HG03571 (cell line): ENCODE results near the gene DIDO1.
"Not testable (repeated sequence)": the region's sequence is repeated elsewhere in the genome, so short reads cannot be mapped to it uniquely, and the experiment has no call there.

Source experiments
- ATAC-seq: cut with Tn5 transposase; IDR thresholded peaks from one replicate; pipeline ENCODE4 v1.9.1; 2021; ENCODE audit not compliant: unreplicated experiment

DIDO1 gene

GRCh38 chr20:62858058-62858830 lies 68.1 kb downstream of the DIDO1 start:
- no peak for ATAC-seq

DNA sequence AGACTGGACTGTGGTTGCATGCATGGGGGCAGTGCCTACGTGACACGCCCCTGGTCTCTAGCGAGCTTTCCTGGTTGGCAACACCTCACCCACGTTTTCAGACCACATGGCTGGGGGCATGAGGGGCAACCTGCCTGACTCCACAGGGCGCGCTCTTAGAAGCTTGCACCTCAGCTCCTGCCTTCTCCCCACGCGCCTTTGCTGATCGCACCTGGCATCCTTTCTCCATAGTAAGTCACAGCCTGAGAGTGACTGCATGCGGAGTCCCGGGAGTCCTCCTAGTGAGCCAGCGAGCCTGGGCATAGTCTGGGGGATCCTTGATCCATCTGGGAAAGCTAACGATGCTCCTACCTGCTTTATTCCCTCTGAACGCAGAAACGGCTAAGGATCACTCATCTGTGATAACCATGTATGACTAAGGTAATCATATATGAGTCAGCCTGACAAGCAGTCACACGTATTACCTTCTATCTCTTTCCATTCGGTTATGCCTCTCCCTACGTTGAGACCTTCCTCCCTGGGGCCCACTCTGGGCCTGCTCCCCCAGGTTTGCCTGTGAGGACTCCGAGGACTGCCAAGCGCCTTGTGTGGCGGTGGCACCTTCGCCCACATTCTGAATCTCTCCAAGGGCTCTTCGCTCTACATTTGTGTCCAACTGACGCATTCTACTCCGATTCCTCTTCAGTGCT lies 69.2 kb downstream of the DIDO1 start:
- ATAC-seq: no peak

DNA sequence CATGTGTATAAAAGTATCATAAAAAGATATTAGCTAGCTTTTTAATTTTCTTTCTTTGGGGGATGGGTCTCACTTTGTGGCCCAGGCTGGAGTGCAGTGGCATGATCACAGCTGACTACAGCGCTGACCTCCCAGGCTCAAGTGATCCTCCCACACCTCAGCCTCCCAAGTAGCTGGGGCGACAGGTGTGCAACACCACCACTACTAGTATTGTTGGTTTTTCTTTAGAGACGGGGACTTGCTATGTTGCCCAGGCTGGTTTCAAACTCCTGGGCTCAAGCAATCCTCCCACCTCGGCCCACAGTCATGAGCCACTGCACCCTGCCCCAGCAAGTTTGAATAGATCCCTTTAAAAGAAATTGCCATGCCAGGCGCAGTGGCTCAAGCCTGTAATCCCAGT lies 71.2 kb downstream of the DIDO1 start:
- ATAC-seq: no peak

- ATAC-seq: no peak
Measured at GRCh38 chr20:62854121-62854520, 72.2 kb downstream of the DIDO1 start.

DNA sequence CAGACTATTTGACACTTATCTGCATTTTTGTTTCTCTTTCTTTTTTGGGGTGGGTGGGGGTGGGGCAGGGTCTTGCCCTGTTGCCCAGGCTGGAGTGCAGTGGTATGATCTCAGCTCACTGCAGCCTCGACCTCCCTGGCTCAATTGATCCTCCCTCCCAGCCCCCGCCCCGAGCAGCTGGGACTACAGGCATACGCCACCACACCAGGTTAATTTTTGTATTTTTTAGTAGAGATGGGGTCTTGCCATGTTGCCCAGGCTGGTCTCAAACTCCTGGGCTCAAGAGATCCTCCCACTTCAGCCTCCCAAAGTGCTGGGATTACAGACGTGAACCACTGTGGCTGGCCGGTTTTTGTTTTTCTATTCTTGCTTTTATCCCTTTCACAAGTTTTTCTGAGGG lies 73.0 kb downstream of the DIDO1 start:
- ATAC-seq: not testable (repeated sequence)

DNA sequence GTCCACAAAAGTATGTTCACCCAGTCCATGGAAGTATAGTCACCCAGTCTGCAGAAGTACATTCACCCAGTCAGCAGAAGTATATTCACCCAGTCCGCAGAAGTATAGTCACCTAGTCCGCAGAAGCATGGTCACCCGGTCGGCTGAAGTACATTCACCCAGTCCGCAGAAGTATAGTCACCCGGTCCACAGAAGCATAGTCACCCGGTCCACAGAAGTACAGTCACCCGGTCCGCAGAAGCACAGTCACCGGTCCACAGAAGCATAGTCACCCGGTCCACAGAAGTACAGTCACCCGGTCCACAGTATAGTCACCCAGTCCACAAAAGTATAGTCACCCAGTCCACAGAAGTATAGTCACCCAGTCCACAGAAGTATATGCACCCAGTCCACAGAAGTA lies 73.5 kb downstream of the DIDO1 start:
- no peak for ATAC-seq

DNA sequence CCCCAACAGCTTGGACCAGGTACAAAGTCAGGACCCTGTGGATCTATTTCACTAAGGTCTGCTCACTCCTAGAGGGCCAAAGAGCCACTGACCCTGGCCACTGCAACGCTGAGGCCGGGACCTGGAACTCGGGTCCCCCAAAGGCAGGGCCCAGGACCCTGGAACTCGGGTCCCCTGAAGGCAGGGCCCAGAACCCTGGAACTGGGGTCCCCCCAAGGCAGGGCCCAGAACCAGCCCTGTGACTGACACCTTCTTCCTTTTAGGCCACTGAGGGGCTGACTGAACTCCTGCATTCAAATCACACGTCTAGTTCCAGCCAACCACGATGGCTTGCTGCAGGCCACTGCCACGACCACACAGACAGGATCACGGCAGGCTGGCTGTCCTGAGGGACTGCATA lies 74.1 kb downstream of the DIDO1 start:
- no peak for ATAC-seq

DNA sequence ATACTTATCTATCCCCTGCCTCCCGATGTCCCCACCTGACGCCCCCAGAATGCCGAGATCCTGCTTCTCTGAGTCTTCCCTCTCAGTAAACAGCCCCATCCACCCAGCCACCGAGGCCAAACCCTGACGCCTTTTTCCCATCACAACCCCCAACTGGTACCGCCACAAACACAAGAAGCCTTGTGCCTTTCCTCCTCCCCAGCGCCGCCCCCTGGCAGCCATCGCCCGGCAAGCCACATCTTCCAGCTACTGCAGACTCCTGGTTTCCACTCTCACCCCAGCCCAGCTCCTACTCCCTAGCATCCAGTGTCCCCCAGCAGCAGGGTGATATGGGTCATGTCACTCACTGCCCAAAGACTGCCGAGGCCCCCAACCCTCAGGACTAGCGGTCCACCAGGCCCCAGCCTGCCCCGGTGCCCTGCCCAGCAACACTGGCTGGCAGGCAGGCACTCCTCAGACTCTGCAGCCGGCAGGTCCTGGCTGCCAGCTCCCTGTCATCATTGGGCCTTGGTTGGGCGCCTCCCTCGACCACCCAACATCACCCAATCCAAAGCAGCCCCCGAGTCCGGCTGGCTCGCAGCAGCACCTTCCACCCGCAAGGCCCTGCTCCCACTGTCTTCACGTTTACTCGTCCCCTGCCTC lies 75.9 kb downstream of the DIDO1 start:
- no peak for ATAC-seq

- no peak for ATAC-seq
Measured at GRCh38 chr20:62849431-62849830, 76.9 kb downstream of the DIDO1 start.

GRCh38 chr20:62848917-62849316 lies 77.4 kb downstream of the DIDO1 start:
- ATAC-seq: not testable (repeated sequence)

DNA sequence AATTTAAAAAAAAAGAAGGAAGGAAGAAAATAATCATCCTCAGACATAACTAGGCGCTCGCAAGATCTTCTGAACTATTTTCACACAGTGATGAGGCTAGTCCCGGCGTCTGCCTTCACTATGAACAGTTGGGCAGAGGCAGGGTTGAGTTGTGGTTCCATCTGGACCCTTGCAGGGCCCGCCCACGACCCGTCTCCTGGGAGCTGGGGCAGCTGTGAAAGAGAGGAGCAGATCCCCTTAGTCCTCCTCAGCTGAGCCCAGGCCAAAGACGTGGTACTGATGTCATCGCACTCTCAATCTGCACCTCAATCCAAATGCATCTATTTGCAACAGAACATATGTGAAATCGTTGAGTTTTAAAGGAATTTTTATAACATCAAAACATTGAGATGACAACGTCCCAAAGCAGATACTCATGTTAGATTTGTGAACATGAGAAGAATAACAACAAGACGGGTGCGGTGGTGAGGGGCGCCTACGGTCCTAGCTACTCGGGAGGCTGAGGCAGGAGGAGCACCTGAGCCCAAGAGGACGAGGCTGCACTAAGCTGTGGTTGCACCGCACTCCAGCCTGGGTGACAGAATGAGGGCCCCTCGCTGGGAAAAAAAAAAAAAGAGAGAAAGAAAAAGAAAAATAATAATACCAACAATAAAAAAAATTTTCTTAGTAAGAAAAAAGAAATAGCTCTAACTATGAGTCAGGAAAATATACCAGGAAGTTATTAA lies 80.0 kb downstream of the DIDO1 start:
- ATAC-seq: no peak

DNA sequence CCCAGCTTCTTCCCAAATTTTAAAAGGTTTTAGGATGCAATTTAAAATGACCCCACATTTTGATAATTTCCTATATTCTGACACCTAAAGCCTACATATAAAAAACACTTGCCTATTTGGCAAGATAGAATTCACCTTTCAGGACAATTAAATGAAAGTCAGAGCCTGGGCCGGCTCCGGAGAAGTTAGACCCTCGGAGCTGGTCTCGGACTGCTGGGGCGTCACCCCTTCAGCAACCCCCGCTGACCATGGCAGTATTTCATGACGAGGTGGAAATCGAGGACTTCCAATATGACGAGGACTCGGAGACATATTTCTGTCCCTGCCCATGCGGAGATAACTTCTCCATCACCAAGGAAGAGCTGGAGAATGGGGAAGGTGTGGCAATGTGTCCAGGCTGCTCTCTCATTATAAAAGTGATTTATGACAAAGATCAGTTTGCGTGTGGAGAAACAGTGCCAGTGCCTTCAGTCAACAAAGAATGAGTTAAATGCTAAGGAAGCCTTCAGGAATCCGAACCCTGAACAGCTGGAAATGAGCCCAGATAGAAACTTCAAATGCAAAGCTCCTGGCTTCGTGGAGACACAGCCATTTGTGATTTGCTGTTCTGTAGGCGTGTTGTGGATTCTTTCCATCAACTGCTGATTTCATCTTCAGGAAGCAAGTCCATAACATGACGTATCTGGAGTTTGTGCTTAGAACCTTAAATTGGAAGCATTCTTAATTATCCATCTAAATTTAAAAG lies 80.7 kb downstream of the DIDO1 start:
- no peak for ATAC-seq

GRCh38 chr20:62844182-62844581 lies 82.1 kb downstream of the DIDO1 start:
- ATAC-seq: no peak

GRCh38 chr20:62843656-62844055 lies 82.6 kb downstream of the DIDO1 start:
- no peak for ATAC-seq

- ATAC-seq: no peak
Measured at GRCh38 chr20:62841705-62842212, 84.5 kb downstream of the DIDO1 start.

- ATAC-seq: no peak
Measured at GRCh38 chr20:62840244-62841197, 85.8 kb downstream of the DIDO1 start.

GRCh38 chr20:62839816-62840215 lies 86.5 kb downstream of the DIDO1 start:
- no peak for ATAC-seq

- ATAC-seq: no peak
Measured at GRCh38 chr20:62839261-62839660, 87.0 kb downstream of the DIDO1 start.

GRCh38 chr20:62838128-62838891 lies 88.0 kb downstream of the DIDO1 start:
- ATAC-seq: peak; percentile 59
